Motor neuron (in vitro differentiated cells): ENCODE measurements around the gene EDN1. TPM values are rescaled to one million over a fixed set of nuclear protein-coding genes. Genes with fewer than 3 reads are reported as not detected.

Source experiments
- ATAC-seq, 8 experiments: fragments of 200-7000 bp; cut with Tn5 transposase; replicated peaks in 6 of 8; 2 replicates each; pipeline ENCODE4 v1.8.0; 2021; ENCODE audit warnings: mild to moderate bottlenecking in 8 of 8, moderate library complexity in 8 of 8
- H3K27ac ChIP-seq, 2 donors: fragments of 250-450 bp; sonication (Bioruptor Pico); 2 replicates each; pipeline ENCODE4 v1.9.0; 2021; ENCODE audit warnings: antibody characterized with exemption in 2 of 2, mild to moderate bottlenecking in 2 of 2, moderate library complexity in 1 of 2
- H3K4me1 ChIP-seq, 2 donors: fragments of 250-450 bp; sonication (Bioruptor Pico); replicated peaks in 1 of 2; 2 replicates each; pipeline ENCODE4 v1.6.1; 2021; ENCODE audit warnings: antibody characterized with exemption in 2 of 2, mild to moderate bottlenecking in 2 of 2, moderate library complexity in 1 of 2
- H3K4me3 ChIP-seq, 5 donors: fragments of 250-450 bp; sonication (Bioruptor Pico); 2 replicates each; pipeline ENCODE4 v1.9.0; 2021; ENCODE audit warnings: antibody characterized with exemption in 5 of 5, mild to moderate bottlenecking in 5 of 5, moderate library complexity in 4 of 5
- WGBS, 10 experiments: fragments of 450-650 bp; shearing (Covaris generic); methylation state at CpG; one replicate each; pipeline ENCODE4 v1.0.0; 2022; 5-methylcytosine and 5-hydroxymethylcytosine counted together
- in situ Hi-C, 9 experiments: fragments of 400-800 bp; cut with MboI; loops; one replicate each; pipeline ENCODE4 v1.15.0; 2021; ENCODE audit warnings: low sequenced_read_pairs in 9 of 9, low pct_unique_long_range_greater_than_20kb in 2 of 9; ENCODE audit not compliant: unreplicated experiment in 9 of 9
- total RNA-seq, 8 experiments: library from RNA; unstranded; fragments of 300-600 nt; gene quantifications; 2 replicates each; pipeline versions ENCODE4 v1.2.3 to v1.2.4, GENCODE V29; 2022

Gene EDN1
- total RNA-seq, 8 experiments from 2014 or later = 0.22 to 5.8 (median 0.55) TPM; not detected in 1

- H3K27ac ChIP-seq = peak overlapping the region in 1 of 2 donors; percentile 40
- 25 to 83% (median 65%) methylated on average over 1 to 4 of the region's 12 CpGs; no CpG with 5 or more reads in 5 of the 10 experiments for WGBS, 10 experiments
- no peak overlapping the region for H3K4me3 ChIP-seq
- peak in 5 of 8 experiments; percentile 83 to 97 (median 96) for ATAC-seq
- in situ Hi-C loops = no loop called here
- H3K4me1 ChIP-seq = peaks cover 37 to 43% of the 10 kb centered on the region in 2 donors
Measured at GRCh38 chr6:12339808-12340487, 49.8 kb downstream of the EDN1 start.

GRCh38 chr6:12340488-12340818 lies 50.3 kb downstream of the EDN1 start:
- WGBS, 10 experiments = 60 to 100% (median 84%) methylated on average over 1 to 4 of the region's 6 CpGs
- ATAC-seq = no peak
- in situ Hi-C loops = no loop called here
- no peak overlapping the region for H3K4me3 ChIP-seq
- H3K4me1 ChIP-seq = peaks cover 37 to 43% of the 10 kb centered on the region in 2 donors
- no peak overlapping the region for H3K27ac ChIP-seq

DNA sequence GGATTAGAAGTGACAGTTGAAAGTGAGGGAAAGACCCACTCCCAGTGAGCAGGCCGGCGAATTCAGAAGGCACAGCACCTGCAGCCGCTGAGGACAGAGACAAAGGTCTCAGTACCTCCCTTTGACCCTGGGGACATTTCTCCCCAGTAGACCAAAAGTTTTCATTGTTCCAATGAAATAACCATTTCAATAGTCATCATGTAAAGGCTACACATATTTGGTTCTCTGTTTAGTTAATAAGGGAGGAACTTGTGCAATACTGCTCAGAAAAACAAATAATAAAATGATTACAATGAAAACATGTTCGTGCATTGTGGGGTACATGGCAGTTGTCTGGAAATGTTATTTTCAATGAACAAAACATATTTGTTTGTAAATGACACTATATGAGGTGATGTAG lies 52.5 kb downstream of the EDN1 start:
- Histone ChIP-seq H3K4me3 (no peak overlapping the region), H3K27ac (no peak overlapping the region), H3K4me1 (peaks cover 37 to 43% of the 10 kb centered on the region in 2 donors)
- WGBS, 10 experiments = 0 to 100% (median 60%) methylated on average over 1 to 3 of the region's 4 CpGs; no CpG with 5 or more reads in 1 of the 10 experiments
- no peak for ATAC-seq
- in situ Hi-C loops = no loop called here

GRCh38 chr6:12343122-12343439 lies 52.9 kb downstream of the EDN1 start:
- in situ Hi-C loops = no loop called here
- ATAC-seq = no peak
- 37 to 76% (median 59%) methylated on average over 1 to 5 of the region's 5 CpGs; no CpG with 5 or more reads in 1 of the 10 experiments for WGBS, 10 experiments

GRCh38 chr6:12343440-12344162 lies 53.4 kb downstream of the EDN1 start:
- no peak for ATAC-seq
- H3K4me1 ChIP-seq = peaks cover 37 to 43% of the 10 kb centered on the region in 2 donors
- H3K27ac ChIP-seq = no peak overlapping the region
- no peak overlapping the region for H3K4me3 ChIP-seq
- WGBS, 10 experiments = 40 to 87% (median 78%) methylated on average over 1 to 7 of the region's 8 CpGs; no CpG with 5 or more reads in 1 of the 10 experiments
- in situ Hi-C loops = no loop called here

More at GRCh38 chr6:12343122-12343439, 52.9 kb downstream of the EDN1 start:
- no peak overlapping the region for H3K4me3 ChIP-seq
- peaks cover 37 to 43% of the 10 kb centered on the region in 2 donors for H3K4me1 ChIP-seq
- H3K27ac ChIP-seq = no peak overlapping the region

GRCh38 chr6:12344296-12344695 lies 54.1 kb downstream of the EDN1 start:
- in situ Hi-C loops = no loop called here
- 60 to 100% (median 90%) methylated on average over 1 to 5 of the region's 5 CpGs; no CpG with 5 or more reads in 2 of the 10 experiments for WGBS, 10 experiments
- peaks cover 37 to 43% of the 10 kb centered on the region in 2 donors for H3K4me1 ChIP-seq
- no peak overlapping the region for H3K4me3 ChIP-seq
- no peak overlapping the region for H3K27ac ChIP-seq
- no peak for ATAC-seq

DNA sequence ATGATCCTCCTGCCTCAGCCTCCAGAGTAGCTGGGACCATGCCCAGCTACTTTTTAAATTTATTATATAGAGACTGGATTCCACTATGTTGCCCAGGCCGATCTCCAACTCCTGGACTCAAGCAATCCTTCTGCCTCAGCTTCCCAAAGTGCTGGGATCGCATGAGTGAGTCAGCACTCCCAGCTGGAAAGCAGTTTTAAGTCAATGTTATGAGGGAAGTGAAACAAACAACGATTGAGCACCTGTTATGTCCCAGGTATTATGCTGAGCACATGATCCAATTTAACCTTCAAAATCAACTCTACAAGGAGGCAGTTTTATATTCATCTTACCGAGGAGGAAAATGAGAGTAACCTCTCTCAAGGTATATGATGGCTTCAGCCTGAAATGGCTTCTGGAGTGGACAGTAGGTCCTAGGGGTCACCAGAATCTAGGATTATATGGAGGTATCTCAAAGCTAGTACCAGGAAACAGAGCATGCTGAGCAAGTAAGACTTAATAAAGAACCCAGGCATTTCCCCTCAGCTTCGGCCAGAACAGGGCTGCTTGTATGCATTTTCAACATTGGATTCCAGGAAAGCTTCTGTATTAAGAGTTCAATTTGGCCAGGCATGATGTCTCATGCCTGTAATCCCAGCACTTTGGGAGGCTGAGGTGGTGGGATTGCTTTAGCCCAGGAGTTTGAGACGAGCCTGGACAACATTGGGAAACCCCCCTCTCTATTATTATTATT lies 55.0 kb downstream of the EDN1 start:
- WGBS, 10 experiments = 13 to 95% (median 70%) methylated on average over 1 to 5 of the region's 6 CpGs; no CpG with 5 or more reads in 2 of the 10 experiments
- in situ Hi-C loops = no loop called here
- ATAC-seq = no peak
- Histone ChIP-seq H3K4me3 (no peak overlapping the region), H3K4me1 (peaks cover 29 to 37% of the 10 kb centered on the region in 2 donors), H3K27ac (no peak overlapping the region)

- no peak overlapping the region for H3K27ac ChIP-seq
- in situ Hi-C loops = no loop called here
- WGBS, 10 experiments = 62 to 100% (median 83%) methylated on average over 1 to 5 of the region's 5 CpGs; no CpG with 5 or more reads in 2 of the 10 experiments
Measured at GRCh38 chr6:12345694-12346058, 55.5 kb downstream of the EDN1 start.

More at GRCh38 chr6:12345694-12346058, 55.5 kb downstream of the EDN1 start:
- ATAC-seq = no peak
- H3K4me3 ChIP-seq = no peak overlapping the region
- peaks cover 23 to 32% of the 10 kb centered on the region in 2 donors for H3K4me1 ChIP-seq
